ENCODE measurements around the gene VENTX. TPM values are rescaled to one million over a fixed set of nuclear protein-coding genes. Genes with fewer than 3 reads are reported as not detected.

Gene VENTX
- total RNA-seq, 4 donors from 2014 or later: 0.32 to 6.0 (median 2.4) TPM

- DNase-seq (ENCODE audit: low spot score) (no peak), ATAC-seq (ENCODE audit: low FRiP score) (no peak)
- no peak for TF ChIP-seq CTCF (IDR thresholded peaks at IDR 0.05)
Observed at GRCh38 chr10:133289761-133290160, 52.1 kb downstream of the VENTX start.

Other genes with a start within 250 kb of the VENTX start
- under 1 TPM in 1 of 4 donors, not detected in 3; 0.32 TPM for gene ADGRA1, start 149.9 kb upstream of the VENTX start, total RNA-seq
- gene KNDC1, start 77.6 kb upstream of the VENTX start, total RNA-seq: 1 to 10 TPM in 3 of 4 donors, under 1 TPM in 1; 0.16 to 7.7 (median 1.7) TPM
- not detected for gene UTF1, start 7.6 kb upstream of the VENTX start, total RNA-seq
- 10 to 100 TPM in 2 of 4 donors, 1 to 10 TPM in 2; 3.9 to 53.9 (median 8.4) TPM for gene ADAM8, start 39.0 kb downstream of the VENTX start, total RNA-seq
- gene TUBGCP2, start 71.0 kb downstream of the VENTX start, total RNA-seq: 10 to 100 TPM; 29.0 to 44.5 (median 36.3) TPM
- 10 to 100 TPM; 19.3 to 40.2 (median 23.3) TPM for gene ZNF511, start 71.1 kb downstream of the VENTX start, total RNA-seq
- not detected for gene CALY, start 99.0 kb downstream of the VENTX start, total RNA-seq
- 1 to 10 TPM in 1 of 4 donors, not detected in 3; 3.3 TPM for gene PRAP1, start 109.5 kb downstream of the VENTX start, total RNA-seq
- gene FUOM, start 120.2 kb downstream of the VENTX start, total RNA-seq: 10 to 100 TPM; 20.6 to 34.3 (median 24.1) TPM
- gene ECHS1, start 135.5 kb downstream of the VENTX start, total RNA-seq: 100 to 1,000 TPM in 3 of 4 donors, 10 to 100 TPM in 1; 96.0 to 197 (median 138) TPM
- 1 to 10 TPM; 3.8 to 7.7 (median 6.1) TPM for gene PAOX, start 141.4 kb downstream of the VENTX start, total RNA-seq
- 10 to 100 TPM; 14.6 to 30.9 (median 21.3) TPM for gene MTG1, start 156.3 kb downstream of the VENTX start, total RNA-seq
- not detected for gene SPRN, start 186.8 kb downstream of the VENTX start, total RNA-seq
- 1 to 10 TPM; 1.3 to 5.2 (median 2.0) TPM for gene SCART1, start 216.1 kb downstream of the VENTX start, total RNA-seq

All from omental fat pad (tissue), 4 donors.